DND-41 (cell line): ENCODE data around the gene SPATC1L.

Experiments used
- CTCF ChIP-seq: IDR thresholded peaks from 2 replicates; pipeline ENCODE4 v1.5.1; 2012; ENCODE audit warnings: borderline replicate concordance, low read length, moderate library complexity, mild to moderate bottlenecking; ENCODE audit not compliant: poor library complexity, severe bottlenecking; ENCODE audit errors: extremely low read depth
- EZH2 ChIP-seq: IDR thresholded peaks from 3 replicates; pipeline ENCODE4 v1.6.1; 2012; ENCODE audit warnings: borderline replicate concordance, low read depth, mild to moderate bottlenecking, moderate library complexity, low read length, inconsistent platforms; ENCODE audit not compliant: severe bottlenecking

- TF ChIP-seq CTCF (no peak), EZH2 (no peak)
Measured at GRCh38 chr21:46150073-46150472, 34.2 kb downstream of the SPATC1L start.
